GM18499 (cell line): Measurements from ENCODE around the gene NFIC.

Source experiments
- ATAC-seq: cut with Tn5 transposase; IDR thresholded peaks from one replicate; pipeline ENCODE4 v1.9.1; 2021; ENCODE audit warnings: moderate number of reproducible peaks; ENCODE audit not compliant: insufficient read depth, unreplicated experiment

Gene NFIC

GRCh38 chr19:3357992-3358688 is 8.2 kb upstream of the NFIC start:
- no peak for ATAC-seq

- ATAC-seq = no peak
Observed at GRCh38 chr19:3358689-3359014, 7.7 kb upstream of the NFIC start.

GRCh38 chr19:3359015-3359918 is 7.1 kb upstream of the NFIC start:
- ATAC-seq = no peak

- no peak for ATAC-seq
Observed at GRCh38 chr19:3359919-3360420, 6.4 kb upstream of the NFIC start.

- ATAC-seq = no peak
Observed at GRCh38 chr19:3360421-3361383, 5.7 kb upstream of the NFIC start.

- no peak for ATAC-seq
Observed at GRCh38 chr19:3361384-3362216, 4.8 kb upstream of the NFIC start.

- no peak for ATAC-seq
Observed at GRCh38 chr19:3362217-3362906, 4.0 kb upstream of the NFIC start.

- ATAC-seq = no peak
Observed at GRCh38 chr19:3363841-3364500, 2.4 kb upstream of the NFIC start.

GRCh38 chr19:3364501-3364858 is 1.9 kb upstream of the NFIC start:
- ATAC-seq = no peak

- no peak for ATAC-seq
Observed at GRCh38 chr19:3365093-3365835, 1.1 kb upstream of the NFIC start.

GRCh38 chr19:3366753-3367627 is 607 bp downstream of the NFIC start:
- ATAC-seq = no peak

- no peak for ATAC-seq
Observed at GRCh38 chr19:3367628-3368440, 1.5 kb downstream of the NFIC start.

GRCh38 chr19:3368441-3368795 is 2.0 kb downstream of the NFIC start:
- ATAC-seq = no peak

- no peak for ATAC-seq
Observed at GRCh38 chr19:3368848-3369336, 2.5 kb downstream of the NFIC start.

GRCh38 chr19:3369337-3370213 is 3.2 kb downstream of the NFIC start:
- ATAC-seq = no peak
